GM19328 (cell line): ENCODE data around the gene SLX1A.
"Not testable (repeated sequence)": the region's sequence is repeated elsewhere in the genome, so short reads cannot be mapped to it uniquely, and the experiment has no call there.

ENCODE experiments used
- ATAC-seq: cut with Tn5 transposase; IDR thresholded peaks from one replicate; pipeline ENCODE4 v1.9.1; 2021; ENCODE audit warnings: mild to moderate bottlenecking, moderate library complexity; ENCODE audit not compliant: unreplicated experiment

The SLX1A gene

DNA sequence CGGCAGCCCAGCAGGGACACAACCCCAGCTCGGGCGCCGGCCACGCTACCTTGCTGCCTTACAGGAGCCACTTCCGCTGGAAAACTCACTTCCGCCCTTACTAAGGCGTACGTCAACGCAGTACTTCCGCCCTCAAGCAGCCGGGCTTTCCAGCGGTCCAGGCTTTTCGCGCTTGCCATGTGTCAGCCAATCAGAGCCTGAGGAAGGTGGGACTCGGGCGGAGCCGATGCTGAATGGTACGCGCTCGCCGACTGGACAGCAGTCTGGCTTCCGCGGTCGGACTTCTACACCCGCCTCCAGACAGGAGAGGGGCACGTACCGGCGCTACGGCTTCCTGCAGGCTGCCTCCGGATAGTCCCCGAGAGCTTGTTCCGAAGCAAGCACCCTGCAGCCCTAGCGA is at the start of gene SLX1A, which contains the start of gene BOLA2B:
Gene SLX1A, plus strand, starts transcription at position 261 of the 400 bp plus-strand sequence. CDS start 210 bp downstream, outside the sequence.
Gene BOLA2B, minus strand, starts transcription at position 52 of the 400 bp plus-strand sequence. CDS start 71 bp downstream, outside the sequence.
- peak; percentile 81 for ATAC-seq

- ATAC-seq: no peak
Measured at GRCh38 chr16:30144017-30144416, 49.7 kb upstream of the SLX1A start.

DNA sequence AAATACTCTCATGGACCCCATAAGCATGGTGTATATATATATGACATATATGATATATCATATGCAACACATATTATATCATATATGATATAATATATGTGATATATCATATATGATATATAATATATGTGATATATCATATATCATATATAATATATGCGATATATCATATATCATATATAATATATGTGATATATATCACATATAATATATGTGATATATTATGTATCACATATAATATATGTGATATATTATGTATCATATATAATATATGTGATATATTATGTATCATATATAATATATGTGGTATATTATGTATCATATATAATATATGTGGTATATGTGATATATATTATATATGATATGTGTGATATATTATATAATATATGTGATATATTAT is 48.8 kb upstream of the SLX1A start:
- no peak for ATAC-seq

GRCh38 chr16:30145657-30146056 is 48.0 kb upstream of the SLX1A start:
- no peak for ATAC-seq

- ATAC-seq: no peak
Measured at GRCh38 chr16:30147843-30148510, 45.7 kb upstream of the SLX1A start.

DNA sequence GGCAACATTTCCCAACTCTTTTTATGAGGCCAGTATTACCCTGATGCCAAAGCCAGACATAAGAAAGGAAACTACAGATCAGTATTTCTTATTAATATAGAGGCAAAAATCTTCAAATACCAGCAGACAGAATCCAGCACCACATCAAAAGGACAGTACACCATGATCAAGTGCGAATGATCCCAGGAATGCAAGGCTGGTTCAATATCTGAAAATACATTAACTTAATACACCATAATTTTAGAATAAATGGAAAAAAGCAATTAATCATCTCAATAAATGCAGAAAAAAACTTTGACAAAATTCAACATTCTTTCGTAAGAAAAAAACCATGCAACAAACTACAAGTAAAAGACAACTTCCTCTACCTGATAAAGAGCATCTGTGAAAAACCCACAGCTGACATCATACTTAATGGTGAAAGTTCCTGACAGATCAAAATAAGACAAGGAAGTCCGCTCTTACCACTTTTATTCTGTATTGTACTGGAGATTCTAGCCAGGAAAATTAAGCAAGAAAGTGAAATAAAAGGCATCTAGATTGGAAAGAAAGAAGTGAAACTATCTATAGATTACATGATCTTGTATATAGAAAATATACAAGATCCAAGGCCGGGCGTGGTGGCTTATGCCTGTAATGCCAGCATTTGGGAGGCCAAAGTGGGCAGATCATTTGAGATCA is 44.3 kb upstream of the SLX1A start:
- no peak for ATAC-seq

DNA sequence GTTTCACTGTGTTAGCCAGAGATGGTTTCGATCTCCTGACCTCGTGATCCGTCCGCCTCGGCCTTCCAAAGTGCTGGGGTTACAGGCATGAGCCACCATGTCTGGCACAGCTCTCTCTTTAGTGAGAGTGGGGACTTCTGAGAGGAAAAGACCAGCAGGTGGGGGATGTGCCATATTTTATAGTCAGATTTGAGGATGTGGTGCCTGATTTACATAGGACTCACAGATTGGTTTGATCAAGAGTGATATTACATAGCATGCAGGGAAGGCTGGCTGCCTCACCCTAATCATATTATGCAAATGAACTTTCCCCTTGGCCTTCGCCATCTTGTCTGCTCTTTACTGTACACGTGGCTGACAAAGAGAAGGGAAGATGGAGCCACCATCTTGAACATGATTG is 42.6 kb upstream of the SLX1A start:
- no peak for ATAC-seq

DNA sequence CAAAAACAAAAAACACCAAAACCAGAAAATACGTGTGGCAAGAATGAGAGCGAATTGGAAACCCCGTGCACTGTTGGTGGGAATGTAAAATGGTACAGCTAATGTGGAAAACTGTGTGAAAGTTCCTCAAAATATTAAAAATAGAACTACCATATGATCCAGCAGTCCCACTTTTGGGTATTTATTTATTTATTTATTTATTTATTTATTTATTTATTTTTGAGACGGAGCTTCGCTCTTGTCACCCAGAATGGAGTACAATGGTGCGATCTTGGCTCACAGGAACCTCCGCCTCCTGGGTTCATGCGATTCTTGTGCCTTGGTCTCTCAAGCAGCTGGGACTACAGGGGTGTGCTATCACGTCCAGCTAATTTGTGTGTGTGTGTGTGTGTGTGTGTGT is 41.2 kb upstream of the SLX1A start:
- no peak for ATAC-seq

GRCh38 chr16:30155188-30155587 is 38.5 kb upstream of the SLX1A start:
- no peak for ATAC-seq

GRCh38 chr16:30157214-30157613 is 36.5 kb upstream of the SLX1A start:
- no peak for ATAC-seq

DNA sequence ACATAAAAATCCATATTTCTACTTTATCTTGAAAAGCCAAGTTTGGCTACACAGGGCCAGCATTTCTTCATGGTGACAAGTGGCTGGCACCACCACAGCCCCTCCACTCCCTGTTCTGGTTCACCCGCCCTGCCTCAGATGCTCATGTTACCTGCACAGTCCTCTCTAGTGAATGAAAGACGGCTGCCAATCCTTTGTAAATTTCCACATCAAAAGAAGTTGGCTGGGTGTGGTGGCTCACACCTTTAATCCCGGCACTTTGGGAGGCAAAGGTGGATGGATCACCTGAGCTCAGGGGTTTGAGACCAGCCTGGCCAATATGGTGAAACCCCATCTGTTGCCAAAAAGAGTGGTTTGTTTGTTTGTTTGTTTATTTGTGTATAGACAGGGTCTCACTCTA is 30.1 kb upstream of the SLX1A start:
- no peak for ATAC-seq

- no peak for ATAC-seq
Measured at GRCh38 chr16:30166202-30166902, 27.3 kb upstream of the SLX1A start.

GRCh38 chr16:30168746-30169145 is 24.9 kb upstream of the SLX1A start:
- ATAC-seq: not testable (repeated sequence)

GRCh38 chr16:30169416-30169815 is 24.3 kb upstream of the SLX1A start:
- ATAC-seq: not testable (repeated sequence)

DNA sequence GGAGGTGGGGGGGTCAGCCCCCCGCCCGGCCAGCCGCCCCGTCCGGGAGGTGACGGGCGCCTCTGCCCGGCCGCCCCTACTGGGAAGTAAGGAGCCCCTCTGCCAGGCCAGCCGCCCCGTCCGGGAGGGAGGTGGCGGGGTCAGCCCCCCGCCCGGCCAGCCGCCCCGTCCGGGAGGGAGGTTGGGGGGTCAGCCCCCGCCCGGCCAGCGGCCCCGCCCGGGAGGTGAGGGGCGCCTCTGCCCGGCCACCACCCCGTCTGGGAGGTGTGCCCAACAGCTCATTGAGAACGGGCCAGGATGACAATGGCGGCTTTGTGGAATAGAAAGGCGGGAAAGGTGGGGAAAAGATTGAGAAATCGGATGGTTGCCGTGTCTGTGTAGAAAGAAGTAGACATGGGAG is 23.5 kb upstream of the SLX1A start:
- not testable (repeated sequence) for ATAC-seq

GRCh38 chr16:30173054-30173453 is 20.6 kb upstream of the SLX1A start:
- no peak for ATAC-seq

- not testable (repeated sequence) for ATAC-seq
Measured at GRCh38 chr16:30176876-30177275, 16.8 kb upstream of the SLX1A start.

DNA sequence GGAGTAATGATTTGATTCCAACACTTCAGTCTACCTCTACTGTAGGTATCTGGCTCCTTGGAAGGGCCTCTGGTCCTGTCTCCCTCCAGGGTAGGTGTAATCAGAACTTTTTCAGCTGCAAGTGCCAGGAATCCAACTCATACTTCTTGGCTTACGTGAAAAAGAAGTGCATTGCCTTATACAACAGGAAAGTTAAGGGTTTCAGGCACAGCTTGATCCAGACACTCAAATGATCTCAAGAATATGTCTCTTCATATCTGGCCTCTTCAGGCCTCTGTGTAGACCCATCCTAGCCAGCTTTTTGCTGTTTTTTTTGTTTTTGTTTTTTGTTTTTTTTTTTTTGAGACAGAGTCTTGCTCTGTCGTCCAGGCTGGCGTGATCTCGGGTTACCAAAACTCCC is 14.5 kb upstream of the SLX1A start:
- no peak for ATAC-seq

- ATAC-seq: no peak
Measured at GRCh38 chr16:30179931-30180330, 13.7 kb upstream of the SLX1A start.

DNA sequence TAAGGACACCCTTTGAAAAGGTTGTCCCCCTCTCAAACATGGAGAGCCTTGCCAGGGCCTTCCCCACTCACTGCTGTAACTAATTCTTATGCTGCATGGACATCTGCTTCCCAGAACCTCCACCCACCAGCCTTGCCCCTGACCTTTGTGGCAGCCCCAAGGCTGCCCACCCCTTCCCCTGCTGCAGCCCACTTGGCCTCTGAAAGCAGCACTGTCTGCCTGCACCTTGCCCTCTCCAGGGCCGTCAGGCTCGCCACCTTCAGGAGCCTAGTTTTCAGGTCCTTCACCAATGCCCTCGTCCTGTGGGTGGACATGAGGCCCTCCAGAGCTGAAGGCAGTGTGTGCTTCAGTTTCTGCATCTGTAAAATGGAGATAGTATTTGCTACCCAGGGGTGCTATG is 12.9 kb upstream of the SLX1A start:
- ATAC-seq: no peak

DNA sequence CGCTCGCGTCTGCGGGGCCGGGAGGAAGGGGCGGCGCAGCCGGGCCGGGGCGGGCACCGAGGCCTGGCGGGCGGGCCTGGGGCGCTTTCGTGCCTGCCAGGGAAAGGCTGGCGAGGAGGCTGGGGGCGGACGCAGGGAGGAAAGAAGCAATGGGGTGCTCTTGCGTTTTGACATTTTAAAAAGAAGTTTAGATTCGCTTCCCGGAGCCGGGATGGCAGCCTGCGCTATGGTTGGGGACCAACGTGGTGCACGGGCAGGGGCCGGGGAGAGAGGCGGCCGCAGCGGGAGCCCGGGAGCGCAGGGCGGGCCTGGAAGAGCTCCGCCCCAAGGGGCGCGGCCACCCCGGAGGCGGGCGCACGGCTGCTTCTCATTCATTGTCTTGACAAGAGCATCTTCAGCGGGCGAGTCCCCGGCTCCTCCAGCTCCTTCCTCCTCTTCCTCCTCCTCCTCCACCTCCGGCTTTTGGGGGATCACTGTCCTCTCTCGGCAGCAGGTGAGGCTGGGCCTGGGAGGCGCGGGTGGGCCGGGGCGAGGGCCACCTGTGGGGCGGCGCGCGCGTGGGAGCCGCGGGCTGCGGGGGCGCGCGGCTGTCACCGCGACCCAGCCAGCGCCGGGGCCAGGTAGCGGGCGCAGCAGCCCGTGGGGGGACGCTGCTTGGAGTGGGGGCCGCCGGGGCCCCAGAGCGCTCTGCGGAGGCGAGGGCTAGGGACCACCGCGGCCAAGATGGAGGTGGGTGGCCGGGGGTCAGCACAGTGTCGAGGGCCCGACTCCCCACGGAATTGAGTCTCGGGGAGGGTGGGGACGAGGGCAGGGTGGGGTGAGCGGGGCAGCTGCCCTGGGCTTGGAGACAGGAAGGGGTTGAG is 10.2 kb upstream of the SLX1A start, which contains the start of gene CORO1A:
Gene CORO1A, plus strand, starts transcription at position 370 of the 863 bp plus-strand sequence. CDS start 1,608 bp downstream, outside the sequence.
- ATAC-seq: peak; percentile 51
